NCI-H1436 (cell line): ENCODE measurements around the gene STXBP5.

Source experiments
- DNase-seq: peaks from one replicate; lab custom pipeline; 2025; lab: John Stamatoyannopoulos, UW

Gene STXBP5

DNA sequence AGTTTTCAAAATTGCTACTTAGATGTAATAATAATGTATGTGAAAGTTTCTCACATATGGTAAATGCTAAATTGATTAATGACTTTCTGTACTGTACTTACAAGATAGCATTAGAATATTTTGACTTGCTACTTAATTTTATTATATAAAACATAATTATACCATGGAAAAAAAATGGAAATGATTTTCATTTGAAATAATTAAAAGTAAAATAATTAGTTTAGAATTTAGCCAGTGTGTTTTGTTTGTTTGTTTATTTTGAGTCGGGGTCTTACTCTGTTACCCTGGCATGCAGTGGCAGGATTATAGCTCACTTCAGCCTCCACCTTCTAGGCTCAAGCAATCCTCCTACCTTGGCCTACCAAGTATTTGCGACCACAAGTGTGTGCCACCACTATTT is 7.1 kb downstream of the STXBP5 start:
- no peak for DNase-seq

DNA sequence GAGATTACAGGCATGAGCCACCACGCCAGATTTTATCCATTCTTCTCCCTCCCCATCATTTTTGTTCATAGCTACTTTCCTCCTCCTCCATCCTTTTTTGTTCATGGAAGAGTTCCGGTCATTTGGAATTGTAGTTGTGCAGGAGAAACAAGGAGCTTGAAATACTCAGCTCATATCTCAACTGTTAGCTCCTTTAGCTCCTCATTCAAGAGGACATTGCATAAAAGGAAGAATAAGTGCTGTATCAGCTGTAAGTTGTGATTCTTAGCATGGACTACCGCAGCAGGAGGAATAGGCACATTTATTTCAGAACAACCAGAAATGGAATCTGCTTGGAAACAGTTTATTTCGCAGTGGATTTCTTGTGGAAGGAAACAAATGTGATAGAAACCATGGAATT is 7.6 kb downstream of the STXBP5 start:
- no peak for DNase-seq

DNA sequence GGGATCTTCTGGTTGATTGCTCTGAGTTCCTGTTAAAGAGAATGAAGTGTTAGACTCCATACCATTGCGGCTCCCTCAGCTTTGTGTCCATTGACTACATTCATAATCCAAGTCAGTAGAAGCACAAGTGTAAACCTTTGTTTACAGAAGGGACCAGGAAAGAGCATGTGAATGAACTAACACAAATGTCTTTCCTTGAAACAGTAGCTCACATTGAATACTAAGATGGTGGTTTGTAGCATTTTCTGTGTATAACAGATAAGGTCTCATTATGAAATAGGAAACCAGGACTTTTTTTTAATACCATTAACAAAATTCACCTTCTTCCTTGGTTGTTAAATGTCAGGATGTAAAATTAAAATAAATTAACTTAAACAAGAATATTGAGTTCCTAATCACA is 8.4 kb downstream of the STXBP5 start:
- DNase-seq = no peak

DNA sequence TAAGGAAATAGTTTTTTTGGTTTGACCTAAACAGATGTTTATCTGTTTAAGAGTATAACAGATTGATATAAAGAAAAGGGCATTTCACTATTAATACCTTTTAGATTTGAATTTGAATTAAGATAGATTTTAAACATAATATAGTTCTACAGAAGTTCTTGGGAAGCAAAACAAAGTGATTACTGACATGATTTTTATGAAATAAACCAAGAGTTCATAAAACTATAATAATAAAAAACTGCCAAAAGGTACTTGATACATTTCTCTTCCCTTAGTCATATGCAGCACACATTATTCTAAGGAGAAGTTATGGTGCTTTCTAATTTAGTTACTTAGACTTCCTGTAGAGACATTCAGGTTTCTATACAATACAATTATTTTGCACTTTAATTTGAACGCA is 9.6 kb downstream of the STXBP5 start:
- no peak for DNase-seq

DNA sequence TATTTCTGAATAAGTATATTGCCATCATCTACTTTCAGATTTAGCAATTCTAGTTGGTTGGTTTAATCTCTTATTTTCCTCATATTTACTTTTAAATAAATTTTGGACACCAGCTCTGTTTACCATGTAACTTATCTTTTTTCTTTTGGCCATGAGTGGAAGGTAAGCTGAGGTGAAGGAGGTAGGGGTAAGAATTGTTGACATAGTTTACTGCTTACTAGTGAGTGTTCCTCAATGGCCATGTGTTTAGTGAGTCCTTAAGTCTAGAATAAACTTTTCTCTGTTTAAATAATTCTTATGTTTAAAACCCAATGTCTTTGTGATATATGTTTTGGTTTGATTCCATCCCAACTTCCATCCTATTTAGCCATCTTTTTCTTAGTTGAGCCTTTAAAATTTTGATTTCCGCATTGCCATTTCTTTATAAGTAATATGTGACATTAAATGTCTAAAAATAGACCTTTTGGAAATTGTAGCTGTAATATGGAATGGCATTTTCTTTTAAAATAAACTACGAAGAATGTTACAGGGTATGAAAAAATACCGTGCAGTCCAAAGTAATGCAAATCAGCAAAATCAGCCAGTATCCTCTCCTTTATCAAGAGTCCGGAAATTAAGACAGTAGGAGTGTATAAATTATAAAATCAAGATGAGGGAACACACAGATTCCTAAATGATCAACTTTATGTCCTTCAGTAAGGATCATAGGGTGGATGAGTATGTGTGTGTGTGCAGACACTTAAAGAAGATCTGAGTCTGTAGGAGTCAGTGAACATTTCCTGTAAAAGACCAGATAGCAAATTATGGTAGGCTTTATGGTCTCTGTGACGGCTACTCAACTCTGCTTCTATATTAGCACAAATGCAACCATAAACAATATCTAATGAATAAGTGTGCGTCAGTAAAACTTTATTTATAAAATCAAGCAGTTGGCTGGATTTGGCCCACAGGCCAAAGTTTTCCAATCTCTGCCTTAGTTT is 10.3 kb downstream of the STXBP5 start:
- DNase-seq = no peak

DNA sequence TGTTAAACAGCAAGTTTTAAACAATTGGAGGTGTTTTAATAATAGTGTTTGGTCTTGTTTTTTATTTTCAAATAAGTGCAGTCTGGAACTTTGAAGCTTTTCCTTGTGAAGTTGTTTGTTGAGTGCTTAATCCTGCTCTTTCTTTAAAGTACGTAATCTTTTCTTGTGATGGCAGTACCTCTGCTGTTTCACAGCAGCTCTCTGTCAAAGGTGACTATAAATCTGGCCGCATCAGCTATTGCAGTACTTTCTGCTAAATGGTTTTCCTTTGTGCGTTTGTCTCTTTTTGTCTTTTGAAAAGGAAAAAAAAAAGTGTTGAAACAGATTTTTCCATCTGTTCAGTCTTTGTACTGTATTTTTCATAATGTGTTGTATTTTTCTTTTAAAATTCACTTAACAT is 12.7 kb downstream of the STXBP5 start:
- DNase-seq = no peak

DNA sequence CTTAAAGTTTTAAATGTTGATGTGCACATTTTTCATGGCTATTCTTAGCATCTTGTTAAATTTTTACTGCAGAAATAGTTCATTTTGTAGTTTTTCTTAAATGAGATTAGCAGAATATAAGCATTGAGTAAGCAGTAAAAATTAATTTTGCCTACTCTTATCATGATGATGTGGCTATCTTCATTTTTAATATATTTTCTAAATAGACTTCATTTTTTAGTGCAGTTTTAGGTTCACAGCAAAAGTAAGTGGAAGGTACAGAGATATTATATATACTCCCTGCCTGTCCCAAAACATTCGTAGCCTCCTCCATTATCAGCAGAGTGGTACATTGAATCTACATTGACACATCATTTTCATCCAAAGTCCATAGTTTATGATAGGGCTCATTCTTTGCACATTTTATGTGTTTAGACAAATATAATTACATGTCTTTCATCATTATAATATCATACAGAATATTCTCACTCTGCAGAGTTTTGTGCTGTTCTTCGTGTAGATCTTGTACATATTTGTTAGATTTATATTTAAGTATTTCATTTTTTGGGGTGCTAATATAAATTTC is 13.7 kb downstream of the STXBP5 start:
- no peak for DNase-seq

DNA sequence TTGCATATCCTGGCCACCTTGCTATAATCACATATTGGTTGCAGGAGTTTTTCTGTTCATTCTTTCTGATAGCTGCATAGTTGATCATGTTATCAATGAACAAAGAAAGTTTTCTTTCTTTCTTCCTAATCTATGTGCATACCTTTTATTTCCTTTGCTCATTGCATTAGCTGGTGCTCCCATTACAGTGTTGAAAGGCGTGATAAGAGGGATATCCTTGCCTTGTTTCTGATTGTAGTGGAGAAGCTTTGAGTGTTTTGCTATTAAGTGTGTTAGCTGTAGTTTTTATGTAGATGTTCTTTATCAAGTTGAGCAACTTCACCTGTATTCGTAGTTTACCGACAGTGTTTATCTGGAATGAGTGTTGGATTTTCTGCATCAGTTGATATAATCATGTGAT is 14.6 kb downstream of the STXBP5 start:
- DNase-seq = no peak

DNA sequence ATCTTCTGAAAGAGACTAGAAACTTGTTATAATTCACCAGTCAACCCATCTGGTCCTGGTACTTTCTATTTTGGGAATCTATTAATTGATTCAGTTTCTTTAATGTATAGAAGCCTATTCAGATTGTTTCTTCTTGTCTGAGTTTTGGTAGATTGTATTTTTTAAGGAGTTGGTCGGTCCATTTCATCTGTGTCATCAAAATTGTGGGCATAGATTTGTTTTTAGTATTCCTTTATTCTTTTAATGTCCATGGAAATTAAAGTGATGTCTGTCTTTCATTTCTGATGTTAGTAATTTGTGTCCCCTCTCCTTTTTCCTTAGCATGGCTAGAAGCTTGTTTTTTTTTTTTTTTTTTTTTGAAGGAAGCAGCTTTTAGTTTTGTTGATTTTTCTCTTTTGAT is 15.2 kb downstream of the STXBP5 start:
- no peak for DNase-seq

DNA sequence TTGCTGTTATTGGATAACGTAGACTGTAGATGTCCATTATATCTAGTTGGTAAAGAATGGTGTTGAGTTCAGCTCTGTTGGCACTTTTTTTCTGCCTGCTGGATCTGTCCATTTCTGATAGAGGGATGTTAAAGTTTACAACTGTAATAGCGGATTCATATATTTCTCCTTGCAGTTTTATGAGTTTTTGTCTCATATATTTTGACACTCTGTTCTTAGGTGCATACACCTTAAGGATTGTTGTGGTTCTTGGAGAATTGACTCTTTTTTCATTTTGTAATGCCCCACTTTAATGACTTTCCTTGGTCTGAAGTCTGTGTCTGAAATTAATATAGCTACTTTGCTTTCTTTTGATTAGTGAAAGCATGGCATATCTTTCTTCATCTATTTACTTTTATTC is 16.1 kb downstream of the STXBP5 start:
- no peak for DNase-seq

DNA sequence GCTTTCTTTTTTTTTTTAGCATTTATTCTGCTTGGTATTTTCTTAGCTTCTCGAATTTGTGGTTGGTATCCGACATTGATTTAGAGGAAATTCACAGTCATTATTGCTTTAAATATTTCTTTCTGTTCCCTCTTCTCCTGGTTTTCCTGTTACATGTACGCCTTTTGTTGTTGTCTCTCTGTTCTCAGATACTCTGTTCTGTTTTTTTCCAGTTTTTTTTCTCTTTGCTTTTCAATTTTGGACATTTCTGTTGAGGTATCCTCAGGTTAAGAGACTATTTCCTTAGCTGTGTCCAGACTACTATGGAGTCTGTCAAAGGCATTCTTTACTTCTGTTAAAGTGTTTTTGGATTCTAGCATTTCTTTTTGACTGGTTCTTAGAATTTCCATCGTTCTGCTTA is 17.5 kb downstream of the STXBP5 start:
- DNase-seq = no peak

DNA sequence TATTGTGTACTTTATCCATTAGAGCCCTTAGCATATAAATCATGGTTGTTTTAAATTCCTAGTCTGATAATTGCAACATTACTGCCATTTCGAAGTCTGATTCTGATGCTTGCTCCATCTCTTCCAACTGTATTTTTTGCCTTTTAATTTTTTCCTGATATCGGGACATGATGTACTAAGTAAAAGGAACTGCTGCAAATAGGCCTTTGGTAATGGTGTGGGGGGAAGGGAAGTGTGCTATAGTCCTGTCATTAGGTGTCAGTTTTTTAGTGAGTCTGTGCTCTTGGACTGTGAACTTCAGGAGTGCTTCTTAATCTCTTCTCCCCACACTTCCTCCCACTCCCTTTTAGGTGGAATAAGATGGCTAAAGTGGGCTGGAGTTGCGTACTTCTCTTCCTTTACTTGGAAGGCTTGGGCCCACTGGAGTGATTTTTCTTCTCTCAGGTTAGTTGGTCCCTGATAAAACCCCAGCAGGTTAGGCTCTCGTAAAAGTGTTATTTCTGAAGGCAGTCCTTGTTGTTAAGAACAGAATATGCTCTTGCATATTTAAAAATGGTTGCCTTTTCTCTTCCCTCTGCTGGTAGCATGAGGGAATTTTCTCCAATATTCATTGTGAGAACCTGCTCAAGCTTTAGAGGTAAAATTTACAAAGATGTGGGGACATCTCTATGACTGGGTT is 18.1 kb downstream of the STXBP5 start:
- no peak for DNase-seq

DNA sequence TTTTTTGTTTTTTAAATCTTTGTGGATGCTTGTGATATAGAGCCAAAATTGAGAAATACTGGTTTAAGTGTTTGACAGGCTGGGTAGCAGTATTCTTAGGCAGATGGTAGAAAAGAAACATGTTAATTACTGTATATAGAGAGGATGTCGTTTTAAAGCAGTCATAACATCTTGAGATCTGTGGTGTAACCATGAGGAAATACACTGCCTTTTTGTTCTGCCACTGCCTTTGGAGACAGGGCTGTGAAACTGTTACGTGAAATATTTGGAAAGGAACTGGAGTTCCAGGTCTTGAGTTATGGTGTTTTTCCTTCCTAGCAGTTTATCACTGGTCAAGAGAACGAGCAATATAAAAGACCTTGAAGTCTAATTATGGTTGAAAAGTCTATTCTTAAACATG is 19.5 kb downstream of the STXBP5 start:
- DNase-seq = no peak

DNA sequence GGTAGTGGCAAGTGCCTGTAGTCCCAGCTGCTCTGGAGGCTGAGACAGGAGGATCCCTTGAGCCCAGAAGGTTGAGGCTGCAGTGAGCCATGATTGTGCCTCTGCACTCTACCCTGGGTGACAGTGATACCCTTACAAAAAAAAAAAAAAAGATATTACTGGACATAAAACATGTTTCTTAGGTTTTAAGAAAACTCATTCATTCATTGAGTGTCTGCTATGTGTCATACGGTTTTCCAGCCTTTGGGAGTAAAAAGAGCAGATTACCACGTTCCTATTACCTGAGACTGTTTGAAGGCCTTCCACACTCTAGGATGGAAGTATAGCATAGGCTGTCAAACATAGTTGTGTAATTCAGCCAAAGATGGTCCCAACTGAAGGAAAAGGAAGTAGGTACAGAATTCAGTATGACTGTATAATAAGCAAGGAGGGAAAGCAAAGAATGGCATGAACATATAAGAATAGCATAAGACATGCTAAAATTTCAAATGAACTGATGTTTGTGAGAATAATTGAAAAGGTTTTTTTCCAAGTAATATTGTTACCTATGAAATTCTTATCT is 22.0 kb downstream of the STXBP5 start:
- no peak for DNase-seq

DNA sequence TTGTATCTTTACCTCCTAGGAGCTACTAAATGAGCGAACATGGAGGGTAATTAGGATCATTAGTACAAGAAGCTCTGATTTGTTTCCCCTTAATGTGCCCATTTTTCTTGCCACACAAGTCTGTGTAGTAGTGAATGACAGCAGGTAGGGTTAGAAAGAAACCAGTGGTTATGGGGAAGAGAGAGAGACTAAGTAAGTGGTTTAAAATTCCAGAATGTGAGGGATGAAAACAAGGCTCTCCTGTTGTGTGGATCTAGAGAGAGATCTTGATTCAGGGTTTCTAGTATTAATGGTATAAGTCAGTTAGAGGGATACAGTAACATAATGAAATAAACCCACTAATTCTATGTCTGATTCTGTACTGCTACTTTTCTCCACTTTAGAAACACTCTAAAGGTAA is 22.7 kb downstream of the STXBP5 start:
- DNase-seq = no peak

DNA sequence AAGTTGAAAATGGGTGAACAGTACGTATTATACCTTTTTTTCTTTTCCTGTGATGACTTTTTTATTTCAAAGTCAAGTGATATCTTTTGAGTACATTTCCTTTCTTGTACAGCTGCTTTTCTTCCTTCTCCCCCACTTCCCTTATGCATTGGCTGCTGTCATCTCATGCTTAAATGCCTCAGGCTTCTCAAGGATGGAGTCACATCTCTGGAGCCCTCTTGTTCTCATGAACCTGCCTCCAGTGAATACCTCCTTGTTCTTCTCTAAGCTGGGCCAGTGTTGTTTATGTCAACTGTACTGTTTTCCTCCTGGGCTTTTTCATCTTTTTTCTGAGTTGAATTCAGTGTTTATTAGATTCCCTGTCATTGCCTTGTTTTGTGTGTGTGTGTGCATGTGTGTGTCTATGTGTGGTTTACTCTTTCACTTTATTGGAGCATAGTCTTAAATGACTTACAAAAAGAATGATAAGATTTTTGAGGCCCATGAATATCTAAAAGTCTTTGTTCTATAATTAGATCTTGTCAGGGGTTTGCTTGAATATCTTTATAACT is 23.6 kb downstream of the STXBP5 start:
- no peak for DNase-seq

DNA sequence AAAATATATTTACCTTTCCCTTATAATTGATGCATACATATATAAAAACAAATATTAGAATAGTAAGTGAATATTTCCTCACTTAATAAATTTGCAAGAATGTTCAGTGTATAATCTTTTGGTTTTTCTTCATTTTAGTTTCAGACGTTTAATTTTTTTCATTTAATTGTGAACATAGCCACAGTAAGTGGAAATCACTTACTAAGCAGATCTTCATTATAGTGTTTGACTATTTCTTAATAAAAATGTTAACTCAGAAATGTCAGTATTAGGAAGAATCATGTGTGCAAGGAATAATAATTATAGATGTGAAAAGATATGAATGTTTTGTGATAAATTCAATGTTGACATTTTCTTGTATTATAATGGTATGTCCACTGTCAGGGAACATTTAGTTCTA is 27.4 kb downstream of the STXBP5 start:
- DNase-seq = no peak

DNA sequence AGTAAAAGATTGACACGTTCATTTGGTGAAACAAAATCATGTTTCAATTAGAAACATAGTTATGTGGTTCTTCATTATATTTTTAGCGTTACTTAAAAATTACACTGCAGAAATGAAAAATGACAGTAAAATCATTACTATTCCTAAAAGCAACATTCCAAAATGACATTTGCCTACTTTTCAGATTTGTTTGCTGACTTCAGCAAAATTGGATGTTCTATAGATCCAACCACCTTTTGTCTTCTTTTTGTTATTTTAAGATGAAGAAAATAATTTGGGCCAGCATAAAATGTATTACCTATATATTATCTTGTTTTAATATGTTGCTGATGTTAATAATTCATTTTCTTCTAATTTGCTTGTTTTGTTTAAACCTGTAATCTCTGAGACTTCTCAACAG is 30.5 kb downstream of the STXBP5 start:
- DNase-seq = no peak

DNA sequence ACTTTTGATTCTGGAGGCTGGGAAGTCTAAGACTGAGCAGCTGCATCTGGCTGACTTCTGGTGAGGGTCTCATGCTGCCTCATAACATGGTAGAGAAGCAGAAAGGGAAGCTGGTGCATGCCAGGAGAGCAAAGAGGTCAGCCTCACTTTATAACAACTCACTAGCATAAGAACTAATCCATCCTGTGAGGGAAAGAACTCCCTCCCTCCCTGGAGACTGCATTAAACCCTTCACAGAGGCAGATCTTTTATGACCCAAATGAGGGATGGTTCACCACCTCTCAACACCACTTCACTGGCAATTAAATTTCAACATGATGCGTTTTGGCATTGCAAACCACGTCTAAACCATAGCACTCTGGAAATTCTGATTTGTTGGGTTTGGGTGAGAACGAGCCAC is 33.9 kb downstream of the STXBP5 start:
- DNase-seq = peak; percentile 22

DNA sequence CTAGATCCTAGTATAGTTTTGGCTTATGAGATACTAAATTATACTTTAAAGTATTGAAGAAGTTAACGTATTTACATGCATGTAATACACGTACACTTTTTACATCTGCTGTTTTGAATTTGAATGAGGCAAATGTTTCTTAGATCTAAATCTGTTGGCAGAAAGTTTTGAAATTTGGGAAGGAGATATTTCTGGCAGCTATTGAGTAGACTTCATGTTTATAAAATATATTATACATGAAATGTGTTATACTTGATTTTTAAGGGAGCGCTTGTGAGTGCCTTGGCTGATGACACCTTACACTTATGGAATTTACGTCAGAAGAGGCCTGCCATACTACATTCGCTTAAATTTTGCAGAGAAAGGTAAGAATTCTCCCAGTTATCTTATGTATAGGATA is 34.7 kb downstream of the STXBP5 start:
- no peak for DNase-seq

DNA sequence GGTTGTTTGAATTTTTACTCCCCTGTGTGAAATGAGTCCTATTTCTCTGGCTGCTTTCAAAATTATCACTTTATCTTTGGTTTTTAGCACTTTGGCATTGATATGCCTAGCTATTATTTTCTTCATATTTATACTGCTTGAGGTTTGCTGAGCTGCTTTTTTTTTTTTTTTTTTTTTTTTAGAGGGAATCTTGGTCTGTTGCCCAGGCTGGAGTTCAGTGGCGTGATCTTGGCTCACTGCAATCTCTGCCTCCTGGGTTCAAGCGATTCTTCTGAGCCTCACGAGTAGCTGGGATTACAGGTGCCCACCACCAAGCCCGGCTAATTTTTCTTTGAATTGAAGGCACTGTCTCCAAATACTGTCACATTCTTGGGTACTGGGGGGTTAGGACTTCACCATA is 40.6 kb downstream of the STXBP5 start:
- no peak for DNase-seq

DNA sequence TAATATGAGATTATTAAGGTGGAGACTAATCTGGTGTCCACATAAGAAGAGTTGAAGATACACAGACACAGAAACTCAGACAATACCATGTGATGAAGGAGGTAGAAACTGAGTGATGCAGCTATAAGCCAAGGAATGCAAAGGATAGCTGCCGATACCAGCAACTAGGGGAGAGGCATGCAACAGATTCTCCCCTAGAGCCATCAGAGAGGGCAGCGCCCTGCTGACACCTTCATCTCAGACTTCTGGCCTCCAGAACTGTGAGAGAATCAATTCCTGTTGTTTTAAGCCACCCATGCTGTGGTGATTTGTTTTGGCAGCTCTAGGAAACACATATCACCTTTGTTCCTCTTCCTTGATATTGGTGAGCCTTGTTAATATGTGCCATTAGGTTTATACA is 41.5 kb downstream of the STXBP5 start:
- DNase-seq = no peak
